GM23338 (cell line): Measurements from ENCODE around the gene TMEM135. TPM values are rescaled to one million over a fixed set of nuclear protein-coding genes. Genes with fewer than 3 reads are reported as not detected.

Experiments used
- ETS1 ChIP-seq: IDR thresholded peaks from 2 replicates; pipeline ENCODE4 v1.6.1; 2016; ENCODE audit warnings: antibody characterized with exemption
- EZH2phosphoT487 ChIP-seq: fragments of 200-600 bp; sonication (generic); IDR thresholded peaks from one replicate; pipeline ENCODE4 v1.8.1; 2018; ENCODE audit warnings: antibody characterized with exemption; ENCODE audit not compliant: unreplicated experiment
- REST ChIP-seq: IDR thresholded peaks from one replicate; pipeline ENCODE4 v1.6.1; 2018; ENCODE audit warnings: antibody characterized with exemption; ENCODE audit not compliant: unreplicated experiment
- STAT1 ChIP-seq: IDR thresholded peaks from one replicate; pipeline ENCODE4 v1.6.1; 2016; ENCODE audit warnings: antibody characterized with exemption; ENCODE audit not compliant: unreplicated experiment
- polyA plus RNA-seq: library from polyadenylated mRNA; unstranded; fragments of >200 nt; fragmentation: Nextera tagmentation; extraction: Ambion mirVana; gene quantifications from 2 replicates; pipeline ENCODE4 v1.2.1, GENCODE V29; 2016
- total RNA-seq: library from RNA; depleted of rRNA; stranded (reverse); fragments of >200 nt; shearing (Covaris generic); gene quantifications from 2 replicates; pipeline ENCODE4 v1.2.3, GENCODE V29; 2014
- TF ChIP-seq, protein P1 (sequence below): fragments of 250-450 bp; sonication (Bioruptor Pico); IDR thresholded peaks from 2 replicates; pipeline ENCODE4 v1.5.0; 2020; ENCODE audit warnings: mild to moderate bottlenecking, moderate library complexity

The TMEM135 gene
- total and polyA plus RNA-seq, 2 experiments from 2014 or later, result 23.4 to 49.9 TPM

- TF ChIP-seq, protein P1, sequence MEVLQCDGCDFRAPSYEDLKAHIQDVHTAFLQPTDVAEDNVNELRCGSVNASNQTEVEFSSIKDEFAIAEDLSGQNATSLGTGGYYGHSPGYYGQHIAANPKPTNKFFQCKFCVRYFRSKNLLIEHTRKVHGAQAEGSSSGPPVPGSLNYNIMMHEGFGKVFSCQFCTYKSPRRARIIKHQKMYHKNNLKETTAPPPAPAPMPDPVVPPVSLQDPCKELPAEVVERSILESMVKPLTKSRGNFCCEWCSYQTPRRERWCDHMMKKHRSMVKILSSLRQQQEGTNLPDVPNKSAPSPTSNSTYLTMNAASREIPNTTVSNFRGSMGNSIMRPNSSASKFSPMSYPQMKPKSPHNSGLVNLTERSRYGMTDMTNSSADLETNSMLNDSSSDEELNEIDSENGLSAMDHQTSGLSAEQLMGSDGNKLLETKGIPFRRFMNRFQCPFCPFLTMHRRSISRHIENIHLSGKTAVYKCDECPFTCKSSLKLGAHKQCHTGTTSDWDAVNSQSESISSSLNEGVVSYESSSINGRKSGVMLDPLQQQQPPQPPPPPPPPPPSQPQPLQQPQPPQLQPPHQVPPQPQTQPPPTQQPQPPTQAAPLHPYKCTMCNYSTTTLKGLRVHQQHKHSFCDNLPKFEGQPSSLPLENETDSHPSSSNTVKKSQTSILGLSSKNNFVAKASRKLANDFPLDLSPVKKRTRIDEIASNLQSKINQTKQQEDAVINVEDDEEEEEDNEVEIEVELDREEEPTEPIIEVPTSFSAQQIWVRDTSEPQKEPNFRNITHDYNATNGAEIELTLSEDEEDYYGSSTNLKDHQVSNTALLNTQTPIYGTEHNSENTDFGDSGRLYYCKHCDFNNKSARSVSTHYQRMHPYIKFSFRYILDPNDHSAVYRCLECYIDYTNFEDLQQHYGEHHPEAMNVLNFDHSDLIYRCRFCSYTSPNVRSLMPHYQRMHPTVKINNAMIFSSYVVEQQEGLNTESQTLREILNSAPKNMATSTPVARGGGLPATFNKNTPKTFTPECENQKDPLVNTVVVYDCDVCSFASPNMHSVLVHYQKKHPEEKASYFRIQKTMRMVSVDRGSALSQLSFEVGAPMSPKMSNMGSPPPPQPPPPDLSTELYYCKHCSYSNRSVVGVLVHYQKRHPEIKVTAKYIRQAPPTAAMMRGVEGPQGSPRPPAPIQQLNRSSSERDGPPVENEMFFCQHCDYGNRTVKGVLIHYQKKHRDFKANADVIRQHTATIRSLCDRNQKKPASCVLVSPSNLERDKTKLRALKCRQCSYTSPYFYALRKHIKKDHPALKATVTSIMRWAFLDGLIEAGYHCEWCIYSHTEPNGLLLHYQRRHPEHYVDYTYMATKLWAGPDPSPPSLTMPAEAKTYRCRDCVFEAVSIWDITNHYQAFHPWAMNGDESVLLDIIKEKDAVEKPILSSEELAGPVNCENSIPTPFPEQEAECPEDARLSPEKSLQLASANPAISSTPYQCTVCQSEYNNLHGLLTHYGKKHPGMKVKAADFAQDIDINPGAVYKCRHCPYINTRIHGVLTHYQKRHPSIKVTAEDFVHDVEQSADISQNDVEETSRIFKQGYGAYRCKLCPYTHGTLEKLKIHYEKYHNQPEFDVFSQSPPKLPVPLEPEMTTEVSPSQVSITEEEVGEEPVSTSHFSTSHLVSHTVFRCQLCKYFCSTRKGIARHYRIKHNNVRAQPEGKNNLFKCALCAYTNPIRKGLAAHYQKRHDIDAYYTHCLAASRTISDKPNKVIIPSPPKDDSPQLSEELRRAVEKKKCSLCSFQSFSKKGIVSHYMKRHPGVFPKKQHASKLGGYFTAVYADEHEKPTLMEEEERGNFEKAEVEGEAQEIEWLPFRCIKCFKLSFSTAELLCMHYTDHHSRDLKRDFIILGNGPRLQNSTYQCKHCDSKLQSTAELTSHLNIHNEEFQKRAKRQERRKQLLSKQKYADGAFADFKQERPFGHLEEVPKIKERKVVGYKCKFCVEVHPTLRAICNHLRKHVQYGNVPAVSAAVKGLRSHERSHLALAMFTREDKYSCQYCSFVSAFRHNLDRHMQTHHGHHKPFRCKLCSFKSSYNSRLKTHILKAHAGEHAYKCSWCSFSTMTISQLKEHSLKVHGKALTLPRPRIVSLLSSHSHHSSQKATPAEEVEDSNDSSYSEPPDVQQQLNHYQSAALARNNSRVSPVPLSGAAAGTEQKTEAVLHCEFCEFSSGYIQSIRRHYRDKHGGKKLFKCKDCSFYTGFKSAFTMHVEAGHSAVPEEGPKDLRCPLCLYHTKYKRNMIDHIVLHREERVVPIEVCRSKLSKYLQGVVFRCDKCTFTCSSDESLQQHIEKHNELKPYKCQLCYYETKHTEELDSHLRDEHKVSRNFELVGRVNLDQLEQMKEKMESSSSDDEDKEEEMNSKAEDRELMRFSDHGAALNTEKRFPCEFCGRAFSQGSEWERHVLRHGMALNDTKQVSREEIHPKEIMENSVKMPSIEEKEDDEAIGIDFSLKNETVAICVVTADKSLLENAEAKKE (CRISPR knock-in tag), result no peak
- no peak for TF ChIP-seq ETS1
- no peak for TF ChIP-seq REST
- TF ChIP-seq EZH2phosphoT487, result no peak
- TF ChIP-seq STAT1, result no peak
Observed at GRCh38 chr11:87366346-87366745, 328.6 kb downstream of the TMEM135 start (continued).
